K562 (cell line): Measurements from ENCODE around the gene THUMPD2. TPM values are rescaled to one million over a fixed set of nuclear protein-coding genes. Genes with fewer than 3 reads are reported as not detected.

Experiments
- ATAC-seq: fragments of 200-7000 bp; cut with Tn5 transposase; 3 replicates; pipeline ENCODE4 v1.9.1; 2020; ENCODE audit warnings: moderate library complexity
- BruUV-seq: library from RNA; stranded (reverse); fragments of 400-500 nt; replicated peaks from 2 replicates; lab custom pipeline; 2021; lab: Mats Ljungman, UMichigan
- CTCF ChIA-PET: fragments of 300-600 bp; formaldehyde crosslinking; extraction: SDS; loops from one replicate; lab custom pipeline; 2021; ENCODE audit warnings: low intra/inter-chr PET ratio; lab: Yijun Ruan, JAX
- POLR2A ChIA-PET: fragments of 300-600, 350-650 bp; sonication (Branson Sonifier 250); formaldehyde crosslinking; extraction: SDS; loops from one replicate; lab custom pipeline; 2021; ENCODE audit warnings: antibody characterized with exemption, inconsistent platforms; lab: Yijun Ruan, JAX
- DNase-seq, 4 experiments: peaks; one replicate each; pipeline versions ENCODE4 v3.0.0 to v3.0.0-alpha.2; 2011 to 2018; ENCODE audit warnings: low spot score in 3 of 4, mixed read lengths in 3 of 4; ENCODE audit errors: extremely low read depth in 1 of 4
- FAIRE-seq: peaks from 2 replicates; lab custom pipeline; 2011; peaks lifted over from hg19 to GRCh38; lab: Jason Lieb, UNC
- H2AFZ ChIP-seq: 2 replicates; pipeline ENCODE4 v1.6.0; 2011; ENCODE audit warnings: low read depth, low read length, control low read depth, inconsistent platforms
- H3K27ac ChIP-seq: fragments of 200-600 bp; 3 replicates; pipeline ENCODE4 v1.8.0; 2011; ENCODE audit warnings: low read depth, mild to moderate bottlenecking, control low read depth, inconsistent platforms, low read length, moderate library complexity, mixed read lengths; ENCODE audit errors: extremely low read depth
- H3K27me3 ChIP-seq, 2 experiments: fragments of 300-600 bp in 1 of 2; 2 replicates in 1 of 2; 3 replicates in 1 of 2; pipeline versions ENCODE4 v1.6.0 to v1.8.0; 2011; ENCODE audit warnings: inconsistent platforms in 2 of 2, low read length in 2 of 2, mild to moderate bottlenecking in 1 of 2, mixed read lengths in 1 of 2, moderate library complexity in 1 of 2; ENCODE audit not compliant: control insufficient read depth in 2 of 2, insufficient read depth in 2 of 2
- H3K36me3 ChIP-seq: fragments of 300-600 bp; 3 replicates; pipeline ENCODE4 v1.8.0; 2011; ENCODE audit warnings: mild to moderate bottlenecking, low read length, inconsistent platforms; ENCODE audit not compliant: control insufficient read depth, insufficient read depth
- H3K4me1 ChIP-seq, 2 experiments: fragments of 200-600 bp in 1 of 2; replicated peaks in 1 of 2; 2 replicates in 1 of 2; 3 replicates in 1 of 2; pipeline versions ENCODE4 v1.5.1 to v1.8.0; 2011; ENCODE audit warnings: inconsistent platforms in 2 of 2, low read length in 2 of 2, mild to moderate bottlenecking in 1 of 2, mixed read lengths in 1 of 2, moderate library complexity in 1 of 2; ENCODE audit not compliant: control insufficient read depth in 2 of 2, insufficient read depth in 2 of 2
- H3K4me2 ChIP-seq: 2 replicates; pipeline ENCODE4 v1.6.1; 2011; ENCODE audit warnings: low read length, control low read depth, inconsistent platforms, mixed read lengths; ENCODE audit not compliant: insufficient read depth
- H3K4me3 ChIP-seq: fragments of 200-600 bp; sonication (generic), shearing (Covaris generic); 2 replicates; pipeline ENCODE4 v1.5.1; 2016; ENCODE audit warnings: control low read depth, inconsistent platforms
- H3K79me2 ChIP-seq: fragments of 200-600 bp; 3 replicates; pipeline ENCODE4 v1.8.0; 2011; ENCODE audit warnings: low read length, inconsistent platforms; ENCODE audit not compliant: control insufficient read depth, insufficient read depth
- H3K9ac ChIP-seq, 2 experiments: 2 replicates each; pipeline versions ENCODE4 v1.6.0 to v1.6.1; 2011; ENCODE audit warnings: low read depth in 2 of 2, low read length in 2 of 2, control low read depth in 1 of 2, inconsistent platforms in 1 of 2, mild to moderate bottlenecking in 1 of 2, mixed read lengths in 1 of 2; ENCODE audit not compliant: insufficient read depth in 1 of 2
- H3K9me1 ChIP-seq: one replicate; pipeline ENCODE4 v1.6.0; 2011; ENCODE audit warnings: inconsistent platforms, mild to moderate bottlenecking, low read length, moderate library complexity; ENCODE audit not compliant: control insufficient read depth, insufficient read depth
- H3K9me3 ChIP-seq: replicated peaks from 2 replicates; pipeline ENCODE4 v1.5.1; 2011; ENCODE audit warnings: low read depth, low read length, inconsistent platforms; ENCODE audit not compliant: control insufficient read depth, insufficient read depth
- H4K20me1 ChIP-seq: replicated peaks from 2 replicates; pipeline ENCODE4 v1.6.1; 2011; ENCODE audit warnings: low read length, inconsistent platforms, mixed read lengths; ENCODE audit not compliant: control insufficient read depth, insufficient read depth
- CUX1 ChIP-seq: fragments of 200-800 bp; sonication (Bioruptor generic); IDR thresholded peaks from 2 replicates; pipeline ENCODE4 v1.6.1; 2016; ENCODE audit warnings: missing genetic modification characterization, missing compliant biosample characterization
- POU5F1 ChIP-seq: fragments of 150-350 bp; IDR thresholded peaks from 2 replicates; pipeline ENCODE4 v1.6.1; 2014; ENCODE audit warnings: borderline replicate concordance, low read length, low read depth, mild to moderate bottlenecking; ENCODE audit not compliant: partially characterized antibody
- WGBS: fragments of 100-300 bp; shearing (Covaris generic); methylation state at CpG from one replicate; pipeline ENCODE4 v1.1.6; 2016; ENCODE audit warnings: low coverage, mixed read lengths; ENCODE audit not compliant: insufficient coverage; ENCODE audit errors: missing lambda C conversion rate; 5-methylcytosine and 5-hydroxymethylcytosine counted together
- in situ Hi-C: fragments of 300-500 bp; cut with MboI; formaldehyde crosslinking; loops from 4 replicates; pipeline ENCODE4 v1.15.0; 2018; ENCODE audit warnings: inconsistent platforms, mixed read lengths
- intact Hi-C: fragments of 100-400 bp; cut with micrococcal nuclease; formaldehyde crosslinking; loops from 2 replicates; pipeline ENCODE4 v1.14.2; 2022
- polyA plus RNA-seq, 8 experiments: library from polyadenylated mRNA; depleted of rRNA in 4 of 8; stranded (reverse) in 5 of 8; unstranded in 3 of 8; fragments of >200 nt; fragmentation: Nextera tagmentation in 2 of 8; fragmentation: Illumina TruSeq in 1 of 8; extraction: Ambion mirVana in 2 of 8; extraction: Trizol in 1 of 8; gene quantifications; 2 replicates each; pipeline versions ENCODE4 v1.2.1 to v1.2.3, GENCODE V29; 2011 to 2014; ENCODE audit warnings: inconsistent platforms in 1 of 8, missing spikeins in 1 of 8
- total RNA-seq, 7 experiments: library from RNA; depleted of rRNA in 6 of 7; stranded (reverse); fragments of >200 nt in 6 of 7; fragmentation: Illumina TruSeq in 2 of 7; extraction: Trizol in 2 of 7; gene quantifications; 2 replicates each; pipeline versions ENCODE4 v1.2.1 to v1.2.3, GENCODE V29; 2011 to 2021; ENCODE audit warnings: low replicate concordance in 1 of 7
- TF ChIP-seq, protein P1 (sequence below), 2 experiments: fragments of 450-650 bp in 1 of 2; sonication (generic) in 1 of 2; formaldehyde crosslinking in 1 of 2; IDR thresholded peaks; 2 replicates each; pipeline versions ENCODE4 v1.7.1 to v1.9.0; 2016 to 2022; ENCODE audit warnings: inconsistent platforms in 1 of 2, mild to moderate bottlenecking in 1 of 2, missing genetic modification reagents in 1 of 2

The THUMPD2 gene
- total and polyA plus RNA-seq, 9 of the 15 experiments (the other 6 are each of a cell fraction or from before 2014, with no cell fraction given), result 9.6 to 40.4 (median 24.0) TPM

- BruUV-seq, result no TSS peak
- H3K9me1 ChIP-seq, result no peaks in the 10 kb centered on the region
- H3K79me2 ChIP-seq, result no peaks in the 10 kb centered on the region
- no peak overlapping the region for H3K4me2 ChIP-seq
- CTCF ChIA-PET, result no interaction called here
- peaks cover 91% of the 10 kb centered on the region for H3K36me3 ChIP-seq
- DNase-seq (no peak), ATAC-seq (no peak), FAIRE-seq (no peak)
- no peak overlapping the region for H3K27ac ChIP-seq
- no peak overlapping the region for H3K9ac ChIP-seq
- POLR2A ChIA-PET, result no interaction called here
- no peaks in the 10 kb centered on the region for H3K4me1 ChIP-seq
- no peak overlapping the region for H2AFZ ChIP-seq
- H4K20me1 ChIP-seq, result no peaks in the 10 kb centered on the region
- H3K9me3 ChIP-seq, result no peaks in the 10 kb centered on the region
- intact Hi-C loops (no loop called here), in situ Hi-C loops (no loop called here)
- H3K27me3 ChIP-seq, result no peaks in the 10 kb centered on the region
- WGBS, result 98% methylated on average over 2 of the region's 2 CpGs
- no peak overlapping the region for H3K4me3 ChIP-seq
- TF ChIP-seq POU5F1 (no peak), CUX1 (CRISPR knock-in tag) (no peak)
- TF ChIP-seq, protein P1, sequence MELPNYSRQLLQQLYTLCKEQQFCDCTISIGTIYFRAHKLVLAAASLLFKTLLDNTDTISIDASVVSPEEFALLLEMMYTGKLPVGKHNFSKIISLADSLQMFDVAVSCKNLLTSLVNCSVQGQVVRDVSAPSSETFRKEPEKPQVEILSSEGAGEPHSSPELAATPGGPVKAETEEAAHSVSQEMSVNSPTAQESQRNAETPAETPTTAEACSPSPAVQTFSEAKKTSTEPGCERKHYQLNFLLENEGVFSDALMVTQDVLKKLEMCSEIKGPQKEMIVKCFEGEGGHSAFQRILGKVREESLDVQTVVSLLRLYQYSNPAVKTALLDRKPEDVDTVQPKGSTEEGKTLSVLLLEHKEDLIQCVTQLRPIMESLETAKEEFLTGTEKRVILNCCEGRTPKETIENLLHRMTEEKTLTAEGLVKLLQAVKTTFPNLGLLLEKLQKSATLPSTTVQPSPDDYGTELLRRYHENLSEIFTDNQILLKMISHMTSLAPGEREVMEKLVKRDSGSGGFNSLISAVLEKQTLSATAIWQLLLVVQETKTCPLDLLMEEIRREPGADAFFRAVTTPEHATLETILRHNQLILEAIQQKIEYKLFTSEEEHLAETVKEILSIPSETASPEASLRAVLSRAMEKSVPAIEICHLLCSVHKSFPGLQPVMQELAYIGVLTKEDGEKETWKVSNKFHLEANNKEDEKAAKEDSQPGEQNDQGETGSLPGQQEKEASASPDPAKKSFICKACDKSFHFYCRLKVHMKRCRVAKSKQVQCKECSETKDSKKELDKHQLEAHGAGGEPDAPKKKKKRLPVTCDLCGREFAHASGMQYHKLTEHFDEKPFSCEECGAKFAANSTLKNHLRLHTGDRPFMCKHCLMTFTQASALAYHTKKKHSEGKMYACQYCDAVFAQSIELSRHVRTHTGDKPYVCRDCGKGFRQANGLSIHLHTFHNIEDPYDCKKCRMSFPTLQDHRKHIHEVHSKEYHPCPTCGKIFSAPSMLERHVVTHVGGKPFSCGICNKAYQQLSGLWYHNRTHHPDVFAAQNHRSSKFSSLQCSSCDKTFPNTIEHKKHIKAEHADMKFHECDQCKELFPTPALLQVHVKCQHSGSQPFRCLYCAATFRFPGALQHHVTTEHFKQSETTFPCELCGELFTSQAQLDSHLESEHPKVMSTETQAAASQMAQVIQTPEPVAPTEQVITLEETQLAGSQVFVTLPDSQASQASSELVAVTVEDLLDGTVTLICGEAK (IDR thresholded peaks at IDR 0.05), result peak; percentile 82
- TF ChIP-seq, protein P1 (CRISPR knock-in tag; IDR thresholded peaks at IDR 0.05), result peak; percentile 41; the same call in 1 of the 2 replicates
Observed at GRCh38 chr2:39762448-39762847, 16.6 kb downstream of the THUMPD2 start.
